Colonic mucosa (tissue), 4 donors: Measurements from ENCODE around the gene ASPSCR1. TPM values are rescaled to one million over a fixed set of nuclear protein-coding genes. Genes with fewer than 3 reads are reported as not detected.
A peak's percentile ranks its signal among the peaks of the same experiment; 100 is the strongest.

Experiments used
- DNase-seq: peaks from one replicate; pipeline ENCODE4 v3.0.0-alpha.2; 2020
- H3K27ac ChIP-seq: fragments of 200-600 bp; one replicate; pipeline ENCODE4 v1.8.0; 2021
- H3K27me3 ChIP-seq: fragments of 200-600 bp; one replicate; pipeline ENCODE4 v1.8.0; 2021
- H3K36me3 ChIP-seq: fragments of 200-600 bp; one replicate; pipeline ENCODE4 v1.8.0; 2021
- H3K4me1 ChIP-seq: fragments of 200-600 bp; one replicate; pipeline ENCODE4 v1.8.0; 2021; ENCODE audit warnings: mild to moderate bottlenecking
- H3K4me3 ChIP-seq: fragments of 200-600 bp; one replicate; pipeline ENCODE4 v1.8.0; 2021
- H3K9ac ChIP-seq, 2 donors: one replicate each; pipeline ENCODE4 v1.7.0; 2013; ENCODE audit warnings: control low read depth in 2 of 2, low read depth in 2 of 2, low read length in 2 of 2
- H3K9me3 ChIP-seq: fragments of 200-600 bp; one replicate; pipeline ENCODE4 v1.8.0; 2021
- intact Hi-C: fragments of 100-400 bp; cut with DNase I; formaldehyde crosslinking; loops from one replicate; pipeline ENCODE4 v1.14.1; 2022
- total RNA-seq, 2 donors: library from RNA; stranded (reverse); fragmentation: NEBNext Ultra II Directional in 1 of 2; extraction: Animal tissue kit (Norgen Biotek cat#: 25700) in 1 of 2; gene quantifications; one replicate each; pipeline ENCODE4 v1.2.1, GENCODE V29; 2021
- TF ChIP-seq, protein P1 (sequence below): fragments of 200-600 bp; IDR thresholded peaks from one replicate; pipeline ENCODE4 v1.8.0; 2022; ENCODE audit warnings: antibody characterized with exemption, mild to moderate bottlenecking
- donor health status: healthy.
- donor health status: DM: no; HTN: no; CAD: no.
- donor health status: DM: no; HTN: no; CAD: no.

The ASPSCR1 gene
- total RNA-seq, 2 donors from 2014 or later, result 21.7 to 43.0 TPM

GRCh38 chr17:82029391-82029790 is 52.0 kb downstream of the ASPSCR1 start:
- Histone ChIP-seq H3K27me3 (no peaks in the 10 kb centered on the region), H3K9ac (no peak overlapping the region), H3K9me3 (no peaks in the 10 kb centered on the region), H3K4me3 (no peak overlapping the region), H3K27ac (no peak overlapping the region), H3K4me1 (peaks cover 10% of the 10 kb centered on the region), H3K36me3 (no peaks in the 10 kb centered on the region)
- intact Hi-C loops, result no loop called here
- no peak for DNase-seq
- TF ChIP-seq, protein P1, sequence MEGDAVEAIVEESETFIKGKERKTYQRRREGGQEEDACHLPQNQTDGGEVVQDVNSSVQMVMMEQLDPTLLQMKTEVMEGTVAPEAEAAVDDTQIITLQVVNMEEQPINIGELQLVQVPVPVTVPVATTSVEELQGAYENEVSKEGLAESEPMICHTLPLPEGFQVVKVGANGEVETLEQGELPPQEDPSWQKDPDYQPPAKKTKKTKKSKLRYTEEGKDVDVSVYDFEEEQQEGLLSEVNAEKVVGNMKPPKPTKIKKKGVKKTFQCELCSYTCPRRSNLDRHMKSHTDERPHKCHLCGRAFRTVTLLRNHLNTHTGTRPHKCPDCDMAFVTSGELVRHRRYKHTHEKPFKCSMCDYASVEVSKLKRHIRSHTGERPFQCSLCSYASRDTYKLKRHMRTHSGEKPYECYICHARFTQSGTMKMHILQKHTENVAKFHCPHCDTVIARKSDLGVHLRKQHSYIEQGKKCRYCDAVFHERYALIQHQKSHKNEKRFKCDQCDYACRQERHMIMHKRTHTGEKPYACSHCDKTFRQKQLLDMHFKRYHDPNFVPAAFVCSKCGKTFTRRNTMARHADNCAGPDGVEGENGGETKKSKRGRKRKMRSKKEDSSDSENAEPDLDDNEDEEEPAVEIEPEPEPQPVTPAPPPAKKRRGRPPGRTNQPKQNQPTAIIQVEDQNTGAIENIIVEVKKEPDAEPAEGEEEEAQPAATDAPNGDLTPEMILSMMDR, result no peak

GRCh38 chr17:82029990-82030469 is 52.6 kb downstream of the ASPSCR1 start:
- Histone ChIP-seq H3K36me3 (no peaks in the 10 kb centered on the region), H3K9me3 (no peaks in the 10 kb centered on the region), H3K9ac (peak overlapping the region in 1 of 2 donors; percentile 43), H3K27ac (no peak overlapping the region), H3K4me1 (peaks cover 10% of the 10 kb centered on the region), H3K27me3 (no peaks in the 10 kb centered on the region), H3K4me3 (peak overlapping the region; percentile 47)
- DNase-seq, result no peak
- TF ChIP-seq, protein P1, result no peak
- intact Hi-C loops, result loop anchor here (2.0 to 10.0 kb wide), 2 partner anchors 119 to 295 kb away; no protein-coding TSS in a partner anchor

GRCh38 chr17:82030470-82031302 is 53.3 kb downstream of the ASPSCR1 start:
- Histone ChIP-seq H3K27ac (peak overlapping the region; percentile 75), H3K4me3 (peak overlapping the region; percentile 47), H3K27me3 (no peaks in the 10 kb centered on the region), H3K4me1 (peaks cover 10% of the 10 kb centered on the region), H3K9ac (peak overlapping the region; percentile 43 to 46), H3K9me3 (no peaks in the 10 kb centered on the region), H3K36me3 (no peaks in the 10 kb centered on the region)
- peak; percentile 90 for DNase-seq
- TF ChIP-seq, protein P1, result peak; percentile 96
- intact Hi-C loops, result loop anchor here (2.0 to 10.0 kb wide), 2 partner anchors 118 to 294 kb away; no protein-coding TSS in a partner anchor

- TF ChIP-seq, protein P1, result no peak
- H3K4me1 ChIP-seq, result peaks cover 12% of the 10 kb centered on the region
- peak within 1 kb of the TSS; percentile 75 for H3K27ac ChIP-seq
- intact Hi-C loops, result loop anchor here (2.0 to 10.0 kb wide), 2 partner anchors 117 to 293 kb away; no protein-coding TSS in a partner anchor
- H3K27me3 ChIP-seq, result no peaks in the 10 kb centered on the region
- no peaks in the 10 kb centered on the region for H3K9me3 ChIP-seq
- no peak for DNase-seq
- H3K36me3 ChIP-seq, result no peaks in the 10 kb centered on the region
- peak within 1 kb of the TSS; percentile 43 to 46 for H3K9ac ChIP-seq
- peak within 1 kb of the TSS; percentile 47 for H3K4me3 ChIP-seq
Measured at GRCh38 chr17:82031303-82031884, 54.0 kb downstream of the ASPSCR1 start, which contains the start of gene RAC3. RAC3 (plus strand) TSS chr17:82031678; CDS start chr17:82031762, 84 bp downstream.

DNA sequence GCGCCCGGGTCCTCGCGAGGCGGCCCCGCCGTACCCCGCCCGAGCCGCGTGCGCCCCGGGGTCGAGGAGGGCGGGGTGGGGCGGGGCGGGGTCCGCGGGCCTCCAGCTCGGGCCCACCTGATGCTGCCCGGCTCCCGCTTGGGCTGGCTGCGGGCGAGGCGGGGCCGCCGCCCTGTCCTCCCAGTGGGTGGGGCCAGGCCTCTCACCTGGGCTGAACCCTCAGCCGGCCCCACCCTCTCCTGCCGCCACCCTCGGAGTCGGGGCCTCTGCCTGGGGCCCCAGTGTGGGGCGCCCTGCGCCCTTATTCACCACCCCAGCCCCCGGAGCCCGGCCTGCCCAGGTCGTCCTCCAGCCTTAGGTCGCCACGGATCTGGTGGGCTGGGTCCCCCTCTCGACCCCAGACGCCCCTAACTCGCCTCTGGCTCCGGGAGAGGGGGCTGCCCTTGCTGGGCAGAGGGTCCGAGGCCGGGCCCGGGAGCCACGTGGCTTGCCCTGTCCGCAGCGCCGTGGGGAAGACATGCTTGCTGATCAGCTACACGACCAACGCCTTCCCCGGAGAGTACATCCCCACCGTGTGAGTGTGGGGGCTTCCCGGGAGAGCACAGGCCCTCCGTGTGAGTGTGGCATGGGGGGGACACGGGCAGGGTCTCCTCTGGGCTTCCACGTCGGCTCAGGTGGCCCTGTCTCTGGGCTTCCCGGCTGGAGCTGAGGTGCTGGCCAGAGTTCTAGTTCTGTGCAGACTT is 54.6 kb downstream of the ASPSCR1 start:
- peaks cover 16% of the 10 kb centered on the region for H3K4me1 ChIP-seq
- peak; percentile 80 for DNase-seq
- peak overlapping the region; percentile 20 for H3K4me3 ChIP-seq
- H3K9ac ChIP-seq, result peak overlapping the region in 1 of 2 donors; percentile 39
- intact Hi-C loops, result loop anchor here (2.0 to 10.0 kb wide), 2 partner anchors 117 to 293 kb away; no protein-coding TSS in a partner anchor
- no peaks in the 10 kb centered on the region for H3K36me3 ChIP-seq
- H3K9me3 ChIP-seq, result no peaks in the 10 kb centered on the region
- H3K27ac ChIP-seq, result no peak overlapping the region
- no peaks in the 10 kb centered on the region for H3K27me3 ChIP-seq
- TF ChIP-seq, protein P1, result no peak
